Right atrium auricular region (tissue), 2 donors: ENCODE measurements around the gene TPD52L1. TPM values are rescaled to one million over a fixed set of nuclear protein-coding genes. Genes with fewer than 3 reads are reported as not detected.

Source experiments
- DNase-seq: peaks from one replicate; pipeline ENCODE4 v3.0.0-alpha.2; 2019; ENCODE audit warnings: low spot score
- H3K27ac ChIP-seq, 2 donors: fragments of 200-600 bp; sonication (generic); 1 replicate in 1 of 2; 2 replicates in 1 of 2; pipeline ENCODE4 v1.5.1; 2016 to 2019
- H3K27me3 ChIP-seq, 2 donors: fragments of 200-600 bp; sonication (generic); one replicate each; pipeline versions ENCODE4 v1.5.1 to v1.6.0; 2017 to 2019
- H3K36me3 ChIP-seq: fragments of 200-600 bp; sonication (generic); one replicate; pipeline ENCODE4 v1.5.1; 2016
- H3K4me1 ChIP-seq, 2 donors: fragments of 200-600 bp; sonication (generic); one replicate each; pipeline versions ENCODE4 v1.5.1 to v1.6.0; 2017 to 2019
- H3K4me3 ChIP-seq, 2 donors: fragments of 200-600 bp; sonication (generic); 1 replicate in 1 of 2; 2 replicates in 1 of 2; pipeline ENCODE4 v1.5.1; 2017 to 2019; ENCODE audit warnings: mild to moderate bottlenecking in 1 of 2, moderate library complexity in 1 of 2
- H3K9me3 ChIP-seq, 2 donors: fragments of 200-600 bp; sonication (generic); one replicate each; pipeline ENCODE4 v1.5.1; 2019
- CTCF ChIP-seq, 2 donors: fragments of 200-600 bp; sonication (generic); IDR thresholded peaks; one replicate each; pipeline ENCODE4 v1.5.1; 2019; ENCODE audit warnings: antibody characterized with exemption in 2 of 2
- total RNA-seq, 2 donors: library from RNA; depleted of rRNA; stranded (reverse); fragments of >200 nt; gene quantifications; one replicate each; pipeline ENCODE4 v1.1.0, GENCODE V29; 2016

The TPD52L1 gene
- total RNA-seq, 2 donors from 2014 or later, result 29.4 to 96.7 TPM

GRCh38 chr6:125248136-125248535, 94.6 kb downstream of the TPD52L1 start:
- Histone ChIP-seq H3K9me3 (peaks cover 0 to 6% of the 10 kb centered on the region in 2 donors), H3K27me3 (no peaks in the 10 kb centered on the region), H3K4me3 (no peak overlapping the region), H3K36me3 (no peaks in the 10 kb centered on the region), H3K27ac (no peak overlapping the region), H3K4me1 (peaks cover 0 to 17% of the 10 kb centered on the region in 2 donors)
- DNase-seq, result no peak
- TF ChIP-seq CTCF (IDR thresholded peaks at IDR 0.05), result no peak

- H3K9me3 ChIP-seq, result no peaks in the 10 kb centered on the region
- no peak overlapping the region for H3K27ac ChIP-seq
- H3K4me1 ChIP-seq, result peaks cover 0 to 15% of the 10 kb centered on the region in 2 donors
- TF ChIP-seq CTCF (IDR thresholded peaks at IDR 0.05), result no peak
- no peak overlapping the region for H3K4me3 ChIP-seq
- H3K27me3 ChIP-seq, result no peaks in the 10 kb centered on the region
- DNase-seq, result no peak
- H3K36me3 ChIP-seq, result no peaks in the 10 kb centered on the region
These were observed 96.9 kb downstream of the TPD52L1 start for GRCh38 chr6:125250511-125250910.

- no peaks in the 10 kb centered on the region for H3K36me3 ChIP-seq
- H3K4me1 ChIP-seq, result peaks cover 0 to 10% of the 10 kb centered on the region in 2 donors
- no peak for DNase-seq
- no peaks in the 10 kb centered on the region for H3K9me3 ChIP-seq
- H3K27ac ChIP-seq, result no peak overlapping the region
- TF ChIP-seq CTCF (IDR thresholded peaks at IDR 0.05), result no peak
- H3K27me3 ChIP-seq, result no peaks in the 10 kb centered on the region
- H3K4me3 ChIP-seq, result no peak overlapping the region
These were observed 98.1 kb downstream of the TPD52L1 start for GRCh38 chr6:125251516-125252220.

- TF ChIP-seq CTCF (IDR thresholded peaks at IDR 0.05), result no peak
- peaks cover 0 to 10% of the 10 kb centered on the region in 2 donors for H3K4me1 ChIP-seq
- H3K4me3 ChIP-seq, result no peak overlapping the region
- DNase-seq, result no peak
- H3K9me3 ChIP-seq, result no peaks in the 10 kb centered on the region
- no peaks in the 10 kb centered on the region for H3K27me3 ChIP-seq
- no peak overlapping the region for H3K27ac ChIP-seq
- no peaks in the 10 kb centered on the region for H3K36me3 ChIP-seq
These were observed 99.3 kb downstream of the TPD52L1 start for GRCh38 chr6:125252891-125253290.

GRCh38 chr6:125253881-125254280, 100.3 kb downstream of the TPD52L1 start:
- H3K4me1 ChIP-seq, result peaks cover 0 to 10% of the 10 kb centered on the region in 2 donors
- H3K27ac ChIP-seq, result no peak overlapping the region
- no peaks in the 10 kb centered on the region for H3K27me3 ChIP-seq
- DNase-seq, result no peak
- no peaks in the 10 kb centered on the region for H3K9me3 ChIP-seq
- no peak for TF ChIP-seq CTCF (IDR thresholded peaks at IDR 0.05)
- no peak overlapping the region for H3K4me3 ChIP-seq
- no peaks in the 10 kb centered on the region for H3K36me3 ChIP-seq

GRCh38 chr6:125254321-125254720, 100.7 kb downstream of the TPD52L1 start:
- peaks cover 0 to 10% of the 10 kb centered on the region in 2 donors for H3K4me1 ChIP-seq
- DNase-seq, result no peak
- no peak overlapping the region for H3K4me3 ChIP-seq
- H3K36me3 ChIP-seq, result no peaks in the 10 kb centered on the region
- no peak overlapping the region for H3K27ac ChIP-seq
- H3K27me3 ChIP-seq, result no peaks in the 10 kb centered on the region
- no peak for TF ChIP-seq CTCF (IDR thresholded peaks at IDR 0.05)
- H3K9me3 ChIP-seq, result no peaks in the 10 kb centered on the region
